ENCODE results near the gene EIF4B. TPM values are rescaled to one million over a fixed set of nuclear protein-coding genes. Genes with fewer than 3 reads are reported as not detected.

The EIF4B gene
- total and polyA plus RNA-seq, 2 of the 8 experiments (the other 6 are each of a cell fraction or from before 2014, with no cell fraction given): 269 to 816 TPM

GRCh38 chr12:52971679-52972329 is 34.5 kb upstream of the EIF4B start (continued):
- TF ChIP-seq PHF8 (conservative IDR thresholded peaks at IDR 0.05; ENCODE audit: low read depth, low read length): no peak
- no peak for TF ChIP-seq BACH1 (IDR thresholded peaks at IDR 0.05; ENCODE audit: low read length)
- no peak for TF ChIP-seq SIX5 (IDR thresholded peaks at IDR 0.05; ENCODE audit: low read depth, low read length)
- peak in 1 of 2 experiments; percentile 34; a peak in 1 of 4 replicates for TF ChIP-seq HDAC2 (IDR thresholded peaks at IDR 0.05; ENCODE audit: borderline replicate concordance in 1 of 2, low read depth in 2 of 2, low read length in 2 of 2)
- no peak for TF ChIP-seq TAF1 (IDR thresholded peaks at IDR 0.05; ENCODE audit: low read depth, low read length)
- no peak for TF ChIP-seq E2F6 (IDR thresholded peaks at IDR 0.05)
- no peak for TF ChIP-seq CHD2 (IDR thresholded peaks at IDR 0.05; ENCODE audit: low read length)
